Fibroblast of skin of scalp (primary cell): ENCODE results near the gene DTX3L. TPM values are rescaled to one million over a fixed set of nuclear protein-coding genes. Genes with fewer than 3 reads are reported as not detected.

ENCODE experiments used
- DNase-seq: peaks from one replicate; pipeline ENCODE4 v3.0.0-alpha.2; 2013
- polyA plus RNA-seq, 2 experiments: library from polyadenylated mRNA; unstranded; fragments of 120-200 nt; gene quantifications; one replicate each; pipeline ENCODE4 v1.2.1, GENCODE V29; 2013; ENCODE audit not compliant: insufficient read length in 2 of 2

DTX3L gene
- polyA plus RNA-seq (2013, experiment 1 of 2; ENCODE audit: insufficient read length): 10.2 TPM
- 12.5 TPM for polyA plus RNA-seq (2013, experiment 2 of 2; ENCODE audit: insufficient read length)

- DNase-seq: peak; percentile 84
These were observed at the start of gene DTX3L, which contains the start of gene PARP9 for GRCh38 chr3:122564155-122564912. Gene DTX3L (plus strand): TSS chr3:122564338. CDS start chr3:122564427, 89 bp downstream. Gene PARP9 (minus strand): TSS chr3:122564300. CDS start chr3:122559620, 4,680 bp downstream.

GRCh38 chr3:122515020-122515468 is 49.1 kb upstream of the DTX3L start:
- no peak for DNase-seq

GRCh38 chr3:122515870-122516269 is 48.3 kb upstream of the DTX3L start:
- DNase-seq: no peak

GRCh38 chr3:122516846-122517360 is 47.2 kb upstream of the DTX3L start:
- DNase-seq: no peak

- DNase-seq: peak; percentile 21
These were observed 44.4 kb upstream of the DTX3L start for GRCh38 chr3:122519693-122520092.

GRCh38 chr3:122520861-122521260 is 43.3 kb upstream of the DTX3L start:
- DNase-seq: no peak

- DNase-seq: no peak
These were observed 40.8 kb upstream of the DTX3L start for GRCh38 chr3:122523317-122523716.

- DNase-seq: no peak
These were observed 34.0 kb upstream of the DTX3L start for GRCh38 chr3:122530164-122530563.

GRCh38 chr3:122533480-122533879 is 30.7 kb upstream of the DTX3L start:
- no peak for DNase-seq

- DNase-seq: peak; percentile 40
These were observed 30.2 kb upstream of the DTX3L start for GRCh38 chr3:122533931-122534334.

- no peak for DNase-seq
These were observed 28.0 kb upstream of the DTX3L start for GRCh38 chr3:122535964-122536631.

GRCh38 chr3:122536632-122537001 is 27.5 kb upstream of the DTX3L start:
- no peak for DNase-seq

GRCh38 chr3:122538956-122539490 is 25.1 kb upstream of the DTX3L start:
- DNase-seq: no peak

GRCh38 chr3:122546151-122546550 is 18.0 kb upstream of the DTX3L start:
- no peak for DNase-seq

- no peak for DNase-seq
These were observed 16.1 kb upstream of the DTX3L start for GRCh38 chr3:122548076-122548475.

- DNase-seq: no peak
These were observed 15.5 kb upstream of the DTX3L start for GRCh38 chr3:122548619-122549018.

GRCh38 chr3:122553171-122553570 is 11.0 kb upstream of the DTX3L start:
- no peak for DNase-seq

- peak; percentile 11 for DNase-seq
These were observed 8.7 kb upstream of the DTX3L start for GRCh38 chr3:122555275-122556071.

- DNase-seq: no peak
These were observed 6.8 kb upstream of the DTX3L start for GRCh38 chr3:122557356-122557755.

GRCh38 chr3:122558605-122559004 is 5.5 kb upstream of the DTX3L start:
- no peak for DNase-seq

- no peak for DNase-seq
These were observed 4.2 kb upstream of the DTX3L start for GRCh38 chr3:122559906-122560305.

- DNase-seq: peak; percentile 62
These were observed 3.5 kb upstream of the DTX3L start for GRCh38 chr3:122560680-122561079.
